Measurements from ENCODE around the gene LGALS9B.
"Not testable (repeated sequence)": the region's sequence is repeated elsewhere in the genome, so short reads cannot be mapped to it uniquely, and the experiment has no call there.

Gene LGALS9B

DNA sequence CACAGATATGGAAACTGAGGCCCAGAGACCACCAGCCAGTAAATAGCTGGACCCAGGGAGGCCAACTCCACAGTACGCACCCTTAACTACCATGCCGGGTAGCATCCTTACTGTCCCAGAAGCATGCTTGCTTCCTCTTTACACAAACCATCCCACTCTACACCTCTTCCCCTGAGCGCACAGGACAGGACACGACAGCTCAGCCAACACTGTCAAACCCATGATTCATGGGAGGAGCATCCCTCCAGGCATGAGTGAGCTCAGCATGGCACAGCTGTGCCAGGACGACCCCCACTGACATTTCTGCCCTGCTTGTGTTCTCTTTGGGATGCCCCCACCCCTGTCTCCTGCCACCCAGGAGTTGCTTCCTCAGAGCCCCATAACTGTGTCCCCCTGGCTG, 340 bp downstream of the LGALS9B start:
- DNase-seq (ENCODE audit: low read depth in 2 of 2) = not testable (repeated sequence)

DNA sequence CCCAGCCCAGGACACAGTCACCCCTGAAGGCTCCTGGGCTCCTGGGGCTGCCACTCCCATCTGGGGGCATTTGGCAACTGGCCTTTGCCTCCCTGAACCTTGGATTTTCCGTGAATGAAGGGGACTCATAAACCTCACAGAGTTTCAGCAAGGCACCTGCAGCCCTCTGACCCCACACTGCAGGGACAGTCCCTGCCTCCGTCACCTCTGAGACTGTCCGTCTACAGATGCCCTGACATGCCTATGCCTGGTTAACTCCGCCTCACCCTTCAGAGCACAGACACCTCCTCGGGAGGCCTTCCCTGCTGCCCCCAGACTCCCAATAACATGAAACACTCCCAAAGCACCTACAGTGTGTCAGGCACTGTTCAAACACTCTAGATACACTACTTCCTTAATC, 786 bp downstream of the LGALS9B start:
- not testable (repeated sequence) for DNase-seq (ENCODE audit: low read depth in 2 of 2)

DNA sequence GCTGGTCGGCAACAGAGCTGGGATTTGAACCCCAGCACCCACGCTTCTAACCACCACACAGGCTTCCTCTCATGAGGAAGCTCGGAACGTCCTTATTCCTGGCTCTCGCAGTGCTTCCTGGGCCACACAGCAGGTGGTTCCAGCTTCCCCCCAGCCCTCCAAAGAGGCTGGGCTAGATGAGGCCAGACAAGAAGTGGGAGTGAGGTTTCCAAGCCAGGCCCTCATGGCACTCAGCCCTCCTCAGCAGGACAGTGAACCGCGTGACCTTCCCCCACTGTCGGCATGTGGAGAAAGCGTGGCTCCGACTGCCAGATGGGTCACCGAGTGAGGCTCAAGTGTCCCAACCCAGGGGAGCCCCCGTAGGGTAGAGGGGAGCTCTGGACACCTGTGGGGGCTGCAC, 1.8 kb downstream of the LGALS9B start:
- not testable (repeated sequence) for DNase-seq (ENCODE audit: low read depth in 2 of 2)

DNA sequence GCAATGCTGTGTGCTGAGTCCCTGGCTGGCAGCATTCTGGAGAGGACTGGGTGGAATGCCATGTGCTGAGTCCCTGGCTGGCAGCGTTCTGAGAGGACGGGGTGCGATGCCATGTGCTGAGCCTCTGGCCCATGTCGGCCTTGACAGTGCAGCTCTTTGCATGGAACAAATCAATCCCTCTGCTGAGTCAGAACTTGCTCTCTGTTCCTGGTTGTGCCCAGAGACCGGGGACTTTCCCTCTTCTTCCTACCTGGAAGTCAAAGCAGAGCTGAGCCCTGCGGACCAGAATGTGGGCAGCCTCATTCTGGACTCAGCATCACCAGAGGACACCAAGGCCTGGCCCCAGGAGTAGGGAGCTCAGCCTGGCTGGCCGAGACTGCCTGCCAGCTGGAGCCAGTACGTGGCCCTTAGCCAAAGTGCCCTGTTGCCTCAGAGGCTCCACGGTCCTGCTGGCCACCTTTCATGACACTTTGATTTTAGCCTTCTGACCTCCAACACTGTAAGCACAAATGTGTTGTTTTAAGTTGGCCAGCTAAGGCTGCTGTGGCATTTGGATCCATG, 2.4 kb downstream of the LGALS9B start:
- DNase-seq (ENCODE audit: low read depth in 2 of 2) = not testable (repeated sequence)

DNA sequence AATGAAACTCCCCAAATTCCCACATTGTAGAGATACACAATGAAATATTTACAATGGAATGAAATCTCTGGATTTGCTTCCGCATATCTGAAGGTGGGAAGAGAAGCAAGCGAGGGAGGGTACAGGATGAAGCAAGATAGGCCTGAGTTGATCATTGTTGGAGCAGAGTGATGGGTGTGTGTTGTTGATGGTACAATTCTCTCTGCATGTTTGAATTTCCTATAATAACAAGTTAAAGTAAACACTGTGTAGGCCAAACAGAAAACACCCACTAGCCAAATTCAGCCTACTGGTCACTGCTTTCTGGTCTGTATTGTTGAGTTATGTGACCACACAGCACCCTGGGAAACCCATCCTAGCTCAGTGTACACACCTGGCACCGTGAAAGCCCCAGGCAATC, 5.2 kb downstream of the LGALS9B start:
- DNase-seq (ENCODE audit: low read depth in 2 of 2) = not testable (repeated sequence)

DNA sequence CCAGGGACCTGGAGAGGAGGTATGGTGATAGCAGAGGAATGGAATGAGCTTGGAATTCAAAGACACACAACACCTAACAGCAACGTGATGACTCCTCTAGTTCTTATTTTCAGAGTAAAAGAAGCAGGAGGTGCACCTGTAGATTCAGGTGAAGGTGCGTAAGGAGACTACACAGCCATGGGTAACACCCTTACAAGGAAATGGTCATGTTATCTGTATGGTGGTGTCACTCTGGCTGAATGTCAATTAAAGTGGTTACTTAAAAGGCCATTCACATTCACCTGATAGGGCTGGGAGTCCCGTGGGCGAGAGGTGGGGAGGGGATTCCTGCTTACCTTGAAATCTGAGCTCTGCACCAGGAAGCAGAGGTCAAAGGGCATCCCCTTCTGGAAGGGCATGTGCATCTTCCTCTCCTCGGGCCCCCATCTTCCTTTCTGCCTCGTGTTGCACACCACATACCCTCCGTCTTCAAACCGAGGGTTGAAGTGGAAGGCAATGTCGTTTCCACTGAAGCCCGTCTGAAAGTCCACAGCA, 9.4 kb downstream of the LGALS9B start:
- not testable (repeated sequence) for DNase-seq (ENCODE audit: low read depth in 2 of 2)

DNA sequence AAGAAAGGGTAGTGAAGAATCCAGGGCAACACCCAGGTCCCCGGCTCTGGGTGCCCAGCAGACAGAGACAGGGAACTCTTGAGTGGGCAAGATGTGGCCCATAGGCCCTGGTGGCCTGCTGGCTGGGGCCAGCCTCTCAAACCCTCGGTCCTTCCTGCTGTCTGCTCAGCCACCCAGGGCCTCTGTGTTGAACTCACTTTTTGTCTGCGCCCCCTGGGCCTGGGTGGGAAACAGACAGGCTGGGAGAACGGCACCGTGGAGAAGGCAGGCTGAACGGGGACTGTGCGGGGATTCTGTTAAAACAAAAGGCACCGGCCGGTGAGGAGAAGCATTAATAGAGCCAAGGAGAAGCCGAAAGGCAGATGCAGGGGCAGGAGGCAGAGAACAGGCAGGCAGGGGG, 12.2 kb downstream of the LGALS9B start:
- not testable (repeated sequence) for DNase-seq (ENCODE audit: low read depth in 2 of 2)

DNA sequence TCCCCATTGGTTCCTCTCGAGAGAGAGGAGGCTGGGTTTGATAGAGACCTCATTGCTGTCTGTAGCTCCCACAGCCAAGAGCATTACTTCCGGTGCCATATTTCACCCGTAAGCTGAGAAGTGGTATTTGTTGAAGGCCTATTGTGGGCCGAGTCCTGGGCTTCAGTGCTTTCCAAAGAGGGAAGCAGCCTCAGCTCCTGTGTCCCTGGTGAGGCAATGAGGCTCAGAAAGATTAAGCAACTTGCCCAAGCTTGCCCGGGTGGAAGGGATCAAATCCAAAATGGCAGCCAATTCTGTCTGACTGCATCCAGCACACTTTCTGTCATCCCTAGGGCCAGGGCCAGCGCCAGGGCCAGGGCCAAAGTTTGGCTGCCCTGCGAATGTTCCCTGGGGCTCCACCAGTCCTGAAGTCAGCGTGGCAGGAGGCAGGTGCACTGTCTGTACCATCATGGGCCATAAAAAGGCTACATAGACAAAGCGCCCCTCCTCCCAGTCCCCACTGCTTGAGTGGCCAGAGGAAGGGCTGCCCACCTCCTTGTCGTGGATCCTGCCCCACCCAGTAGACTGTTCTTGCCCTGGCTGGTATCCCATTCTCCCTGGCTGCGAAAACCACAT, 13.4 kb downstream of the LGALS9B start:
- DNase-seq (ENCODE audit: low read depth in 2 of 2) = not testable (repeated sequence)

DNA sequence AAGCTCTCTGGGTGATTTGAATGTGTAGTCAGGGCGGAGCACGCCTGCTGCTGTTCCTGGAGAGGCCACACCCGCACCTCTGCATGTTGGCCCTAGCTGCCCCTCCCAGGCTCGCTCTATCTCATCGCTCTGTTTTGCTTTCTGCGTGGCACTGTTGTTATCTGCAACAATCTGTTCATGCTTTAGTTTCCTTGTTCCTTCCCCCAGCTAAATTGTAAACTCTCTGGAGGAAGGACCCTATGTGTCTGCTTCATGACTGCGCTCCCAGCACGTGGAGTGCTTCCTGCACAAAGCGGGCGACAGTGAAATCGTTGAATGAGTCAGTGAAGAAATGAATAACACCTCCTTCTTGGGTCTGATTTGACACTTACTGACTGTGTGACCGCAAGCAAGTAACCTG, 16.5 kb downstream of the LGALS9B start:
- DNase-seq (ENCODE audit: low read depth in 2 of 2) = not testable (repeated sequence)

DNA sequence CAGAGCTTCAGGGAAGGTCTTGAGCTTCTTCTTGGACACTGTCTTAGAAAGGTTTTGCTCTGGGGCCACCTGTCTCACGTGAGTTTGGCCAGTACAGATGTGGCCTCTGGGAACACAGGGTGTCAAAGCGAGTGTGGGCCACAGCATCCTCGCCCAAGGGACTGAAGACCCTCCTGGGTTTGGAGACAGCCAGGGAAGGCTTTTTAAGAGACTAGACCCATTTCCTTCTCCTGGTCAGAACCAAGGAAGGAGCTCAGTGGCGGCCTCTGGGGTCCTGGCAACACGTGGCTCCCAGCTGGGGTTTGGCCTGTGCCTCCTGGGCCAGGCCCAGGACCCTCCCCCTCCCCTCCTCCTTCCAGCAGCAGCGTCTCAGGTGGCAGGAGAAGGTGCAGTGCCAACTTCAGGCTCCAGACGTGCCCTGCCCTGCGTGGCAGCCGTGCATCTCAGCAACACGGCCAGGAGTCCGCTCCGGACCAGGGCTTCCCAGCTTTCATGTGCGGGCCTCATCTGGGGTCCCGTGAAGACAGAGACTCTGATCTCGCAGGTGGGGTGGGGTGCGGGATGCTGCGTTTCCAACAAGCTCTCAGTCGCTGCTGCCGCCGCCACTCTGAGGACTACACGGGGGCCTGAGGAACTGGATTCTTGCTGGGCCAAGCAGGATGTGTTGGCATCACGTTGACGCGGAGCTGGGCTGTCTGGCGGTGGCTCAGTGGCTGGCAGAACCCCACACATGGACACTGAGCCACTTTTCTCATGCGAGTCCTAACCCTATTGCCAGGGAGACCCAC, 19.6 kb downstream of the LGALS9B start:
- not testable (repeated sequence) for DNase-seq (ENCODE audit: low read depth in 2 of 2)

DNA sequence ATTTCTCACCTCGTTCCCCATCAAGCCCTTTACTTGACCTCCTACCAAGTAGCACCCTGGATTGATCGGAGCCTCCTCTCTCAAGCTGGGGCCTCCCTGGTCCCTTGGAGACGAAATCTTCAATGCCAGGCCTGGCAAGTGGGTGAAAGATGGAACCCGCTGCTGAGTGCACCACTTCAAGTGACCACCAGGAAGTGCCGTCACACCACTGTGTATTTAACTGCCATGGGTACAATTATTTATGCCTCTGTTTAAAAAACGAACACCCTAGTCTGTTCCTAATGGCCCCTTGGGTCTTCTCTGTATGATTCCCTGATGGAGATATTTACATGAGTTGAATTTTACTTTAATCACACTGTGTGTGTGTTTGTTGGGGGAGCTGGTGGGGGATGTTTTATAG, 20.4 kb downstream of the LGALS9B start:
- DNase-seq (ENCODE audit: low read depth in 2 of 2) = not testable (repeated sequence)

DNA sequence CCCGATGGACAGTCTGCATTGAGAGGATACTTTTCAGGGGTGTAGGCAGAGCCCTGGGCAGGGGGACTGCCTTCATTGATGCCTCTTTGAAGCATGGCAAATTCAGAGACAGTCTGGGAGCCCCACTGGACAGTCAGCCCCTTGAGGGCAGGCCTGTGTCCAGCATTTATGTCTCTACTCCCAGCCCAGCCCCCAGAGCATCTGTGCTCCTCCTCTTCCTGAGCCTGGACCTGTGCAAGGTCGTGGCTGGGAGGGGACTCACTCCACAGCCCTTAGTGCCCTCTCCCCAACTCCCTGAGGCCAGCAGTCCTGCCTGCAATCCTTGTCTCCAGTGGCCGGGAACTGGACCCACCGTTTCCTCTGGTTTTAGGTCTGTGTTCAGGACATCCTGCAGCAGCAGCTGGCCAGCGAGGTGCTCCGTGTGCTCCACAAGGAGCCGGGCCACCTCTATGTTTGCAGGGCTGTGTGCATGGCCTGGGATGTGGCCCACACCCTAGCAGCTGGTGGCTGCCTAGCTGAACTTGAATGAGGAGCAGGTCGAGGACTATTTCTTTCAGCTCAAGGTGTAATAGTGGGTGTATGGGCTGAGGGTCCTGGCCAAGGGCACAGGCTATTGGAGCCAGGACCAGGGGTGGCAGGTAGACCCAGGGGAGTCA, 22.6 kb downstream of the LGALS9B start:
- not testable (repeated sequence) for DNase-seq (ENCODE audit: low read depth in 2 of 2)

DNA sequence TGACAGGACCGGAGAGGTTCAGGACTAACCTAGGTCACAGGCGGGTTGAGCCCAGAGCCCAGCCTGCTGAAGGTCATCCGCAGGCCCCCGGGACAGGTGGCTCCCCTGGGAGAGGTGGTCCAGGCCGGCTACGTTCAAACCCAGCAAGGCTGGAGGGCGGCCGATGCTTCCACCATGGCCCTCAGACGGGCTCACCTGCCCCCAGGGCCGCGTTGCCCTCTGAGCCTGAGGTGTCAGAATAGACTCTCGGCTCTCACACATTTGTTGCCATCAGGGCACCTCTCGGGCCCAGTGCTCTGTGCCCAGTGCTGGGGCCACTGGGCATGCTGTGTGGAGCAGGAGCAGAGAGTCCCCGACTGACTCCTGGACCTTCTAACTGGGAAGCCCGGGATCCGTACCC, 23.2 kb downstream of the LGALS9B start:
- not testable (repeated sequence) for DNase-seq (ENCODE audit: low read depth in 2 of 2)

DNA sequence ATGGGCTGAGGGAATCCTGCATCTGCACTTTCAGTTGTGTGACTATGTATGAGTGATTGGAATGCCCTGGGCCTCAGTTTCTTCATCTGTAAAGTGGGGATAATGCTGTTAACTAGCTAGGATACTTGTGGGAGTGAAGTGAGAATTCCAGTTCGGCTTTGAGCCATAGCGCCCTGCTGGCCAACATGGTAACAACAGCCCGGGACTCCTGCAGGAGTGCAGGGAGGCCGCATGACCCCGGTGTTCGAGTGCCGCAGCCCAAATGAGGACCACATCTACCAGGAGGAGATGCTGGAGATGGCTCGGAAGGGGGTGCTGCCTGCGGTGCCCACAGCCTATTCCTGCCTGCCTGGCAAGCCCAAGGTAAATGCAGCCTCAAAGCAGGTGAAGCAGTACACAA, 23.7 kb downstream of the LGALS9B start:
- DNase-seq (ENCODE audit: low read depth in 2 of 2) = not testable (repeated sequence)

DNA sequence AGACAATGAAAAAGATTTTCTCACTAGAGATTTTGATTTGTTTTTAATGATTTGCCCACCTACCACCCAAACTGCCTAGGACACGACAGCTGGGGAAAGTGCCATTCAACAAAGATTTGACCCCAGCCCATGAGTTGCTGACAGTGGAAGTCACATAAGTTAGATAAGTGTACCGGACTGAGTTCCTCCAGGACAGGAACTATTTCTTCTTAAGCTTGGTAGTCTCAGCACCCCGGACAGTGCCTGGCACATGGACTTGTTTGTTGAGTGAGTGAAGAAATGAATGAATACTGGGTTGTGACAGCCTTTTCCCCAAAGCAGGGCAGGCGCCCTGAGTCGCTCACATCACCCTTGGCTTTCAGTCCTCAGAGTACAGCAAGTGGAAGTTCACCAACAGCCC, 26.7 kb downstream of the LGALS9B start:
- DNase-seq (ENCODE audit: low read depth in 2 of 2) = not testable (repeated sequence)

DNA sequence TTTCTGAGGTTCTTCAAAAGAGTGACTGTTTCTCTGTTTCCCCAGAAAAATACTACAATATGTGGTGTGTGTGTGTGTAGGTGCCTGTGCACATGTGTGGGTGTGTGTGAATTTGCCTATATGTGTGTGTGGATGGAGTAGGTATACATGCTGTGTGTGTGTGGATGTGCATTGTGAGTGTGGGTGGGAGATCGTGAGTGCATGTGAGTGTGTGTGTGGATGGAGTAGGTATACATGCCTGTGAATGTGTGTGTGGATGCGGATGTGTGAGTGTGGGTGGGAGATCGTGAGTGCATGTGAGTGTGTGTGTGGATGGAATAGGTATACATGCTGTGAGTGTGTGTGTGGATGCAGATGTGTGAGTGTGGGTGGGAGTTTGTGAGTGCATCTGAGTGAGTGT, 32.2 kb downstream of the LGALS9B start:
- not testable (repeated sequence) for DNase-seq (ENCODE audit: low read depth in 2 of 2)

DNA sequence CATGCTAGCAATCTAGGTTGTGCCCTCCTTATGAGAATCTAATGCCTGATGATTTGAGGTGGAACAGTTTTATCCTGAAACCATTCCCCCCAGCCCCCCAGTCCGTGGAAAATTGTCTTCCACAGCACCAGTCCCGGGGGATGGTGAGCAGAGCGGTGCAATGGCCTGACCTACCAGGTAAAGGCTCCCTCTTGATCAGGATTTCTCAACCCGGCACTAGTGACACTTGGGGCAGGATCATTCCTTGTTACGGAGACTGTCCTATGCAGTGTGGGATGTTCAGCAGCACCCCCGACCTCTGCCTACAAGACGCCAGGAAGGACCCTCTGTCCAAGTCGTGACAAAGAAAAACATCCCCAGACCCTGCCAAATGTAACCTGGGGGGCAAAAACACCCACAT, 34.0 kb downstream of the LGALS9B start:
- DNase-seq (ENCODE audit: low read depth in 2 of 2) = not testable (repeated sequence)

DNA sequence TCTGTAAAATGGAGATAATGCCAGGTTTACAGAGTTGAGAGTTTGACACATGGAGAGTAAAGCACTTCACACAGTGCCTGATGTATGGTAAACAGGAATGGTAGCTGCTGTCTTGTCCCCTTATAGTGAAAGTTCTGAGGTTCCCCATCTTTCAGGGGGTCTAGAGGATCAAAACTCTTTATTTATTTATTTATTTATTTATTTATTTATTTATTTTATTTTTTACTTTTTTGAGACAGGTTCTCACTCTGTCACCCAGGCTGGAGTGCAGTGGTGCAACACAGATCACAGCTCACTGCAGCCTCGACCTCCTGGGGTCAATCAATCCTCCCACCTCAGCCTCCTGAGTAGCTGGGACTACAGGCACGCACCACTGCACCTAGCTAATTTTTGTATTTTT, 40.1 kb downstream of the LGALS9B start:
- not testable (repeated sequence) for DNase-seq (ENCODE audit: low read depth in 2 of 2)

DNA sequence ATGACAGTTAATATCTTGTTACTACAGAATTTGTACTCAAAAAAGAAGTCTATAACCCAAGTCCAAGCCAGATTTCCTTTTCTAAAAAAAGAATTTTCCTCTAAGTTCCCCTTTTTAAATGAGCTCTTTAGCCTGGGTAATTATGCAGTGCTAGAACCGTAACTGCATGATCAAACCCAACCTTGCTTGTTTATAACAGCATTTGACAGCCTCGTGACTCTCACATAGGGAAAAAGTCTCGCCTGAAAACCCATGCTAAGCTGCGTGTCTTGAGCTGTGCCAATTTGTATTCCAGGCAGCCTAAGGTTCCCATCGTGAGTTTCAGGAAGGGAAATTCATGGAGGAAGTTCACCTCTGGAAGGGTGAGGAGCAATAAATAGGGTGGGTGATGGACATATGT, 44.5 kb downstream of the LGALS9B start:
- not testable (repeated sequence) for DNase-seq (ENCODE audit: low read depth in 2 of 2)

DNA sequence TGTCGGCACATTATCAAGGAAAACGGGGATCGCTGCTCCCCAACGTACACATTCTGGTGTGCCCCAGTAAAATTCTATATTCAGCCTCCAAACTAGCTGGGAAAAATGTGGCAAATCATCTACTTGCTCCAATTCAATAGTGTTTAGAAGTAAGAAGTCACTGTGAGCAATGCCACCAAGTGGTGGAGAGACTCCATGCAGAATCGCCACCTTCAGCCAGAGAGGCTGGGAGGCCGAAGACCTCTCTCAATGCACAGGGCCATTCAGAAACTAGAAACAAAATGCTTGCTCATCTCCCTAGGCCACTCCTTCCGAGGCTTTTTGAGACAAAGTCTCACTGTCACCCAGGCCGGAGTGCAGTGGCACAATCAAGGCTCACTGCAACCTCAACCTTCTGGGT, 48.5 kb downstream of the LGALS9B start:
- not testable (repeated sequence) for DNase-seq (ENCODE audit: low read depth in 2 of 2)

DNA sequence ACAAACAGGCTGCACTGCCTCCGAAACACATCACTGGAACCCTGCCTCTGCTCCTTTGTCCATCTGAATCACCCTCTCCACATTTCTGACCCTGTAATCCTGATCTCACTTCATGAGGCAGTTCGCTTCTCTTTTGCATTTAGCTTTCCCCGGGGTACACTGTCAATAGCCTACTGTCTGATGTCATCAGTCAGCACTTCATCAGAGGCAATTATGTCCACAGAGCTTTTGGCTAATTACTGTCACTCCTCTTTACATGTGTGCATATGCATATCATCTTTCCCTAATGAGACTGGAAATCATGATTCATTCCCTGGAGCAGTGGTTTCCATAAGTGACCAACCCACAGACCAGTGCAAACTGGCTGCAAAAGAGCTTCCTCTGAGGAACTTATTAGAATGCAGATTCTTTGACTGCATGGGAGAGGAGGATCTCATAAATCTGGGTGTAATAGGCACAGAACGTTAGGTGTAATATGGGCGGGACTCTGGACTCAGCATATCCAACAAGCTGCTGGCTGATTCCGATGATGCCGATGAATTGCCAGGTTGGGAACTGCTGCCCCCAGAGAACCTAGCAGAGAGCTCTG, 49.8 kb downstream of the LGALS9B start:
- not testable (repeated sequence) for DNase-seq (ENCODE audit: low read depth in 2 of 2)

Measured in stimulated activated CD8-positive, alpha-beta memory T cell treated with anti-CD3 and anti-CD28 coated beads, Interleukin-15, amount 100 ng/mL, for 4 hours (primary cell).